GM21619 (cell line): ENCODE measurements around the gene PSEN2.
"Not testable (repeated sequence)": the region's sequence is repeated elsewhere in the genome, so short reads cannot be mapped to it uniquely, and the experiment has no call there.

Experiments used
- ATAC-seq: cut with Tn5 transposase; IDR thresholded peaks from one replicate; pipeline ENCODE4 v1.9.1; 2021; ENCODE audit not compliant: unreplicated experiment

Gene PSEN2

DNA sequence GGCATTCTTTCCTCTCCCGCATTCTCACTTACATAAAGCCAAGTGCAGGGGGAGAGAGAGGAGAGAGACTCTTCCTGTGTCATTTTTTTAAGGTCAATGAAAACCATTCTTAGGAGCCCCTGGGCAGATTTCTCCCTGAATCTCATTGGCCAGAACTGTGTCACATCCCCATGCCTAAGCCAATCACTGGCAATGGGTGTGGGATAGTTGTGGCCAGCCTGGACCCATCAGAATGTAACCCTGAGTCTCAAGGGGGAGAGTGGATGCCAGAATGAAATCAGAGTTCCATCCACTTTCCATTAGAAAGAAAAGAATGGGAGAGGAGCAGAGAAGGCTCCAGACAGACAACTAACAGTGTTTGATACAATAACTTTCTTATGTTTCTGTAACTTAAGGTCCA is 38.5 kb downstream of the PSEN2 start:
- ATAC-seq = no peak

DNA sequence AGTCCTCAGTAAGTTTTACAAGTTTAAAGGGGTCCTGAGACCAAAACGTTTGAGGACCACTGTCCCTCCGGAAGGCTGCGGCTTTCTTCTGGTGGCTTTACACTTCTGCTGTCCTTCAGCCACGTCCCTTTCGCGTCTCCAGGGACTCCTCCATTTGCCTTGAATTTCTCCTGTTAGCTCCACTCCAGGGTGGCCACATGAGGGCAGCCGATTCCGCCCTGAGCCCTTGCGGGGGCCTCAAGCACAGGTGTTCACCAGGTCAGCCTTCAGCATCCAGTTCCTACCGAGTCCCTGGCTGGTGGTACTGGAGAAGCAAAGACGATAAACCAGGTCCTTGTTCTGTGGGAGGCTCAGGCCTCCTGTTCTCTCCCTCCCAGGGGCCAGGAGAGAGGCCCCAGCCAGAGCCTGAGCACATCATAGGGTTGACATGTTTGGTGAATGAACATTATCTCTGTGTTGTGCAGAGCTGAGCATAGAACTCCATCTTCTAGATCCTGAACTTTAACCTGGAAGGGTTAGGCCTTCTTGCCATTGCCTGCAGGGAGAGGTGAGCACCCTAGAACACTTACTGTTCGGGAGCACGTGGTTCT is 42.3 kb downstream of the PSEN2 start:
- peak; percentile 62 for ATAC-seq

DNA sequence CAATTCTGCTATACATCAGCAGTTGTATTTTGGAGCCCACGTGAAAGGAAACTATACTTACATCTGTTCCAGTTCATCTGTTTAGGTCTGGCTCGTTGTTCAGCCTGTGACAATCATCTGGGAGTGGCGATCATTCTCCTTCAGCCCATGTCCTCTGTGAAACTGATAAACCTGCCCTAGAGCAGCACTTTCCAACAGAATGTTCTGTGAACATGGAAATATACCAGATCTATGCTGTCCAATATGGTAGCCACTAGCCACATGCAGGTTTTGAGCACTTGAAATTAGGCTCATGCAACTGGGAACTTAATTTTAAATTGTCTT is 45.2 kb downstream of the PSEN2 start:
- peak; percentile 16 for ATAC-seq

- no peak for ATAC-seq
Observed at GRCh38 chr1:226916497-226916896, 46.1 kb downstream of the PSEN2 start.

GRCh38 chr1:226919587-226919986 is 49.2 kb downstream of the PSEN2 start:
- ATAC-seq = no peak

DNA sequence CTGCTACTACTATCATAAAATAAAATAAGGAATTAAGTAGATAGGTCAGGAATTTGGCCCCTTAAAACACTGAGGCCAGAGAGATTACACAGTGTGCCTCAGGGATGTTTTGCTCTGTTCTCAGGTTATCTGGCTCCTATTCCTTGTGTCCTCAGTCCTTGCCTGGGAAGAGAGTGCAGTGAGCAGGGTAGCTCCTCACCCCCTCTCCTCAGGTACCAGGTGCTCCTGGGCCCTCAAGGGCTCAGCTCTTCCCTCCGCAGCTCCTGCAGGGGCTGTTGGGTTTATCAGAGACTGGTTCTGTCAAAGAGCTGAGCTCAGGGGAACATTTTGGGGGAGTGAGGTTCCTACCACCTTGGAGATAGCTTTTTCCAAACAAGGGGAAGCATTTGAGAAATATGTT is 49.6 kb downstream of the PSEN2 start:
- no peak for ATAC-seq

GRCh38 chr1:226920446-226920894 is 50.1 kb downstream of the PSEN2 start:
- ATAC-seq = no peak

- ATAC-seq = no peak
Observed at GRCh38 chr1:226921504-226921903, 51.1 kb downstream of the PSEN2 start.

- not testable (repeated sequence) for ATAC-seq
Observed at GRCh38 chr1:226929260-226930111, 59.1 kb downstream of the PSEN2 start.

- no peak for ATAC-seq
Observed at GRCh38 chr1:226934483-226935237, 64.2 kb downstream of the PSEN2 start.

- no peak for ATAC-seq
Observed at GRCh38 chr1:226937940-226938725, 67.7 kb downstream of the PSEN2 start.

DNA sequence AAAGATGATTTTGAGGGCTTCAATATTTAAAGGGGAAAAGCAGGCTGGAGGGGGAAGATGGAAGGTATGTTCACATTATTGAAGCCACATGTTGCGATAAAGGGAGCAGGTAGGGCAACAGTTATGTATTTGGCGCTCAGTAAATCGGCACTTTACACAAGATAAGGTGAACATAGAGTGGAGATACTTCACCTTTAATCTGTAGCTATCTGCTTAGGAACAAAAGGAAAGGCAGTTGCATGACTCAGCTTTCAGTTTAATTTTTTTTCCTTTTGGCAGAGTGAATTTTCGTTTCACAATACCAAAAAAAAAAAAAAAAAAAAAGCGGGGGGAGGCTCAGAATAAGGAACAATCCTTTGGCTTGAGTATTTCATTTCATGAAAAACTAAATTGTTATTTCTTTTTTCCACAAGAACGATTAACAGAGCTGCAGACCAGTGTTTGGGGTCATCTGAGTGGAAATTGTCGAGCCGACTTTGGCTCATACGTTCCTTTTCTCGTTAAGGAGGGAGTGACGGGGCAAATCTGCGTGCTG is 68.6 kb downstream of the PSEN2 start:
- no peak for ATAC-seq

GRCh38 chr1:226939438-226940028 is 69.1 kb downstream of the PSEN2 start:
- ATAC-seq = peak; percentile 30

DNA sequence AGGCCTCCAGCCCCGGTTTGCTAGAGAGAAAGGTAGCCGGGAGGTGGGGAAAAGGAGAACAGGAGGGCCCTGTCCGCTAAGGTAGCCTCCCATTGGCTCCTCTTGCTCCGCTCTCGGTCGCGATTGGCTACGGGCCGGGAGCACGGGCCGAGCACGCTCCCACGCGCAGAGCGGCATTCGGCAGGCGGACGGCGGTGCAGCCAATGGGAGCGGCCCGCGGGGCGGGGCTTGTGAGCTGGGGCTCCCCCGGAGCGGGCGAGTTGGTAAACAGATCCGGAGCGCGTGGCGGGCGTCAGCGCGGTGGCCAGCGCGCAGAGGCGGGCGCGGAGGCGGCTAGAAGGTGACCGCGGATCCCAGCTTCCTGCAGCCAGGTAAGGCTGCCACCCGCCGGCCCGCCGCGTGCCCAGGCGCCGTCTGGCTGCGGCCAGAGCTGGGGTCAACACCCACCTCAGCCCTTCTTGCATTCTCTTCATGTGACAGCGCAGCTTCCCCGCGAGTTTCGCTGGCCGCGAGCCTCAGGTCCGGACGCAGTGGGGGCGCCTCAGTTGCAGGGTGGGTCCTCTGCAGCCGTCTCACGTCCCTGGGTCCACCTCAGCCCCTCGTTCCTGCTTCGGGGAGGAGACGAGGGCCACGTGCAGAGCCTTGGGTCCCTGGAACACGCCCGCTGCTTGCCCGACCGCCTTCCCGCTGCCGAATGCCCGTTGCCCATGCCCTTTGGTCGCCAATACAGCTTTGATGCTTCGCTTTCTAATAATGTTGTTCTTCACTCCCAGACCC is 69.8 kb downstream of the PSEN2 start, which contains the start of gene COQ8A:
COQ8A (plus strand) TSS at position 266 of the 777 bp plus-strand sequence. CDS start 21,092 bp downstream, outside the sequence.
- ATAC-seq = peak; percentile 95

DNA sequence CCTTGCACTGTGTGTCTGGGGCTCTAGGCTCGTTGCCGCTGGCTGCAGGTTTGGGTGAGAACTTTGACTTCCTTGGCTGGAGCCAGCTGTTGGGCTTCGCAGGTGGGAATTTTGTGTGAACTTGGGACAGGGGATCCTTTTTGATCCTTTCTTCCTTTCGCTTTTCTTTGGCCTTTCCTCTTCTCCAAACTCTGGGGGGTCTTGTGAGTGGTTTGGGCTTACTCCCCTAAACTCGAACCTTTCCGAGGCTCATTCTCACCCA is 70.3 kb downstream of the PSEN2 start:
- no peak for ATAC-seq

- no peak for ATAC-seq
Observed at GRCh38 chr1:226942392-226942791, 72.0 kb downstream of the PSEN2 start.

DNA sequence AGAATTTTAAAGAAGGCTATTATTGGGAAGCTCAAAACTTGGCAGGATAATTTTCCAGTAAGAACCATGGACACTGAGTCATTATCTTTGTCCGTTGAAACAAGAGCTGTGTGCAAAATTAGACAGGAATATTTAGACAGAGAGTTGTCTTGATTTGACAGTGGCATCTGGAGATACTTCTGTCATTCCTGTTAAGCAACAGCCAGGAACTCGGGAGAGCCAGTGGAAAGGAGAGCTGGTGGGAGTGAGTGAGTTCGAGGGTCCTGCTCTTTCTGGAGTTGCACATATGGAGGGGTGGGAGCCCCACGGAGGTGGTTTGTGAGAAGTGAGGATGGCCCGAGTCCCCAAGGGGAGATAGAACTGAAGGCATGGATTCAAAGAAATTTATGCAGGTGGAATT is 72.7 kb downstream of the PSEN2 start:
- ATAC-seq = no peak

GRCh38 chr1:226943927-226944326 is 73.5 kb downstream of the PSEN2 start:
- no peak for ATAC-seq

DNA sequence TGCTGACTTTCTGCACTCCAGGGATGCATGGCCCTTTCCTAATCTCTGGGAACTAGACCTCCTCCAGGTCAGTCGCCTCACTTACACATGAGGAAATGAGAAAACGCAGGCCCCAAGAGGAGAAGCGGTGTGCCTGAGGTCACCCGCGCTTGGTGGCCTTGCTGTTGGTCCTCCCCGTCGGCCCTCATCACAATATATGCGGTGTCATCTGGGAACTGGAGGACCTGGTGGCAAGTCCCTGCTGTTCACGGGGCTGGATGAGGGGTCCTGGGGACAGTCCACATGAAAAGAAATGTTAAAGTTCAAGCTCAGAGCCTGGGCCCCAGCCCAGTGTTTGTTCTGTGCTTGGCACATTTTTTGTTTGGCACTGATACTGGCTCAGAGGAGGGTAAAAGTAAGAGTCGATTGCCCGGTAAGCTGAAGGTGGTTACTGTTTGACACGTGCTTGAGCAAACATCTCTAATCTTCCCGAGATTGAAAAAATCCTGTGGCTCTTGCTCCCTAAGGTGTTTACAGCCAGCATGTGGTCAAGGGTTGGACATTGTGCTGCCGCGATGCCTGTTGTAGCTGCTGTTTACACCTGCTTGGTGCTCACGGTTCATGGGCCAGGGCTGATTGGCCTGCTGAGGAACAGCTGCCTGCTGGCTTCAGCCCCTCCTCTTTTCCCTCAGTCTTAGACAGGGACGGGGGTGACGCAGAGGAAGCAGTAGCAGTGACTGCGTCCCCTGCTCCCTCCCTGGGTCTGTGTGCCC is 74.9 kb downstream of the PSEN2 start:
- no peak for ATAC-seq
